GM18951 (cell line): ENCODE data around the gene TRPM6.
"Not testable (repeated sequence)": the region's sequence is repeated elsewhere in the genome, so short reads cannot be mapped to it uniquely, and the experiment has no call there.

Experiments used
- POLR2A ChIP-seq: IDR thresholded peaks from 4 replicates; pipeline ENCODE4 v1.6.1; 2011; ENCODE audit warnings: mild to moderate bottlenecking; ENCODE audit not compliant: insufficient read length, insufficient read depth; ENCODE audit errors: extremely low read depth
- in situ Hi-C: fragments of 300-500 bp; cut with MboI; formaldehyde crosslinking; loops from one replicate; pipeline ENCODE4 v1.12.0; 2022; ENCODE audit warnings: low sequenced_read_pairs, mixed read lengths, inconsistent platforms; ENCODE audit not compliant: unreplicated experiment

The TRPM6 gene

GRCh38 chr9:74875656-74876055, 12.1 kb downstream of the TRPM6 start:
- in situ Hi-C loops = no loop called here
- TF ChIP-seq POLR2A = no peak

- in situ Hi-C loops = no loop called here
- no peak for TF ChIP-seq POLR2A
Observed at GRCh38 chr9:74874220-74874619, 13.5 kb downstream of the TRPM6 start.

- in situ Hi-C loops = no loop called here
- no peak for TF ChIP-seq POLR2A
Observed at GRCh38 chr9:74872619-74873233, 15.0 kb downstream of the TRPM6 start.

- in situ Hi-C loops = no loop called here
Observed at GRCh38 chr9:74867483-74867882, 20.2 kb downstream of the TRPM6 start.

GRCh38 chr9:74865177-74865576, 22.5 kb downstream of the TRPM6 start:
- no peak for TF ChIP-seq POLR2A
- in situ Hi-C loops = no loop called here

More at GRCh38 chr9:74867483-74867882, 20.2 kb downstream of the TRPM6 start:
- no peak for TF ChIP-seq POLR2A

- in situ Hi-C loops = no loop called here
- no peak for TF ChIP-seq POLR2A
Observed at GRCh38 chr9:74861773-74862474, 25.8 kb downstream of the TRPM6 start.

GRCh38 chr9:74861071-74861470, 26.6 kb downstream of the TRPM6 start:
- in situ Hi-C loops = no loop called here
- no peak for TF ChIP-seq POLR2A

GRCh38 chr9:74860247-74860646, 27.5 kb downstream of the TRPM6 start:
- in situ Hi-C loops = not testable (repeated sequence)

- TF ChIP-seq POLR2A = no peak
- in situ Hi-C loops = no loop called here
Observed at GRCh38 chr9:74859786-74860185, 27.9 kb downstream of the TRPM6 start.

GRCh38 chr9:74858751-74859414, 28.8 kb downstream of the TRPM6 start:
- in situ Hi-C loops = no loop called here
- TF ChIP-seq POLR2A = no peak

GRCh38 chr9:74856989-74857388, 30.7 kb downstream of the TRPM6 start:
- TF ChIP-seq POLR2A = no peak
- in situ Hi-C loops = no loop called here

- in situ Hi-C loops = no loop called here
- TF ChIP-seq POLR2A = no peak
Observed at GRCh38 chr9:74855072-74855471, 32.6 kb downstream of the TRPM6 start.

- in situ Hi-C loops = not testable (repeated sequence)
Observed at GRCh38 chr9:74853024-74853423, 34.7 kb downstream of the TRPM6 start.

- no peak for TF ChIP-seq POLR2A
- in situ Hi-C loops = no loop called here
Observed at GRCh38 chr9:74848153-74848525, 39.6 kb downstream of the TRPM6 start.
